Testis (tissue), 2 donors: ENCODE measurements around the gene VSX1.

Experiments used
- CTCF ChIP-seq, 3 experiments: fragments of 450-650 bp in 2 of 3; fragments of 200-600 bp in 1 of 3; sonication (generic) in 1 of 3; IDR thresholded peaks; one replicate each; pipeline ENCODE4 v1.5.1; 2016 to 2019; ENCODE audit warnings: antibody characterized with exemption in 3 of 3, mild to moderate bottlenecking in 2 of 3, moderate library complexity in 1 of 3
- POLR2A ChIP-seq: fragments of 450-650 bp; IDR thresholded peaks from one replicate; pipeline ENCODE4 v1.6.1; 2017; ENCODE audit warnings: antibody characterized with exemption, mild to moderate bottlenecking, moderate library complexity

DNA sequence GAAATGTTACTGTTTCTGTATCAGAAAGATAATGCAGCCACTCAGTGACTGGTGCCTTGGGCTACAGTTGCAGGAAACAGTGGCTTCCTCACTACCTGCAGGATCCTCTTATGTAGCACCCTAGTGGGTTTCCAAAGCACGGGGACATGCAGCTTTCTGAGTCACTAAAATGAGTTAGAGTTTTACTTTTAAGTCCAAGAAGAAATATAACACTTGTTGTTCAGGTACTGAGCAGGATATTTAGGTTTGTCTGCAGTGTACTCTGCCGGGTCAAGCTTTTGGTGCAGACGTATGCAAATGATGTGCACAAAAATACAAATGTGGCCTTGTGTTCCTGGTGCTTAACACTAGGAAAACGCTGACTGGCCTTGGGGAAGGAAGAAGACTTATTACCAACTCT, 46.0 kb downstream of the VSX1 start:
- no peak for TF ChIP-seq CTCF (IDR thresholded peaks at IDR 0.05)
- TF ChIP-seq POLR2A = no peak
